Right lobe of liver (tissue), 6 donors: ENCODE data around the gene NKX3-2. TPM values are rescaled to one million over a fixed set of nuclear protein-coding genes. Genes with fewer than 3 reads are reported as not detected.

Source experiments
- ATAC-seq, 4 donors: fragments of 200-7000 bp; cut with Tn5 transposase; one replicate each; pipeline ENCODE4 v1.9.1; 2020; ENCODE audit warnings: mild to moderate bottlenecking in 4 of 4, moderate library complexity in 4 of 4
- DNase-seq, 3 donors: peaks; one replicate each; pipeline ENCODE4 v3.0.0-alpha.2; 2020
- H3K27ac ChIP-seq, 3 donors: fragments of 200-600 bp; one replicate each; pipeline ENCODE4 v1.8.0; 2022
- H3K27me3 ChIP-seq, 2 donors: fragments of 200-600 bp; one replicate each; pipeline ENCODE4 v1.8.0; 2022
- H3K36me3 ChIP-seq, 4 donors: fragments of 200-600 bp; sonication (generic) in 1 of 4; one replicate each; pipeline versions ENCODE4 v1.5.1 to v1.8.0; 2017 to 2022; ENCODE audit warnings: control low read depth in 1 of 4
- H3K4me1 ChIP-seq, 4 donors: fragments of 200-600 bp; sonication (generic) in 1 of 4; one replicate each; pipeline versions ENCODE4 v1.5.1 to v1.8.0; 2017 to 2022; ENCODE audit warnings: control low read depth in 1 of 4
- H3K4me3 ChIP-seq, 3 donors: fragments of 200-600 bp; one replicate each; pipeline ENCODE4 v1.8.0; 2022
- H3K9me3 ChIP-seq, 4 donors: fragments of 200-600 bp; sonication (generic) in 1 of 4; one replicate each; pipeline versions ENCODE4 v1.5.1 to v1.8.0; 2017 to 2022; ENCODE audit warnings: control low read depth in 1 of 4
- POLR2A ChIP-seq: fragments of 450-650 bp; IDR thresholded peaks from one replicate; pipeline ENCODE4 v1.6.1; 2017; ENCODE audit warnings: antibody characterized with exemption, mild to moderate bottlenecking
- WGBS: methylation state at CpG from one replicate; pipeline ENCODE4 v1.1.6; 2018; ENCODE audit warnings: low coverage, low lambda C conversion rate; ENCODE audit not compliant: insufficient coverage; ENCODE audit errors: missing lambda C conversion rate; 5-methylcytosine and 5-hydroxymethylcytosine counted together
- intact Hi-C, 2 donors: fragments of 100-400 bp; cut with DNase I; formaldehyde crosslinking; loops; one replicate each; pipeline versions ENCODE4 v1.11.2 to v1.14.1; 2022
- total RNA-seq, 6 experiments: library from RNA; depleted of rRNA in 2 of 6; stranded (reverse); fragments of >200 nt in 2 of 6; fragmentation: NEBNext Ultra II Directional in 3 of 6; extraction: Animal tissue kit (Norgen Biotek cat#: 25700) in 3 of 6; gene quantifications; one replicate each; pipeline versions ENCODE4 v1.1.0 to v1.2.4, GENCODE V29; 2016 to 2023
- TF ChIP-seq, protein P1 (sequence below), 4 donors: fragments of 200-600 bp in 3 of 4; fragments of 450-650 bp in 1 of 4; IDR thresholded peaks; one replicate each; pipeline versions ENCODE4 v1.5.1 to v1.8.0; 2016 to 2022; ENCODE audit warnings: antibody characterized with exemption in 4 of 4, mild to moderate bottlenecking in 2 of 4
- donor health status: DM: no; HTN: yes; CAD: no.
- donor health status: DM: no; HTN: no; CAD: no.
- donor health status: DM: no; HTN: no; CAD: no.
- donor health status: DM: no; HTN: yes; CAD: no.
- donor health status: DM: no; HTN: yes; CAD: no.

NKX3-2 gene
- total RNA-seq, 6 experiments from 2014 or later, result not detected

DNA sequence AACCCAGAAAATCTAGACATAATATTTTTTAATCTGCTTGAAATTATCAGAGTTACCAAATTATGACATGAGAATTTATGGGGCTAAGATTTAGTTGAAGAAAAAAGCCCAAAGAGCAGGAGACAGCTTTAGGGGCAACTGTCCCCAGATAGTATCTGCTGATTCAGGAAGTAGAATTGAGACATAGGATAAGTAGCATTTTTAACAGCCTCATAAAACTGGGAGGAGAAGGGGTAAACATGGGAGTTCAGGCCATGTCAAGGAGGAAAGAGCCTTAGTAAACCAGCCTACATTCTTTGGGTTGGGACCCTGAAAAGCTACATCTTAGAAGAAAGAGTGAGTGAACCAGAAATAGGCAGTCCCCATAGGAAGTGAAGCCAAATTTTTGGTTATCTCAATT lies 50.5 kb downstream of the NKX3-2 start:
- ATAC-seq, result no peak
- Histone ChIP-seq H3K4me1 (no peaks in the 10 kb centered on the region), H3K27me3 (no peaks in the 10 kb centered on the region), H3K36me3 (no peaks in the 10 kb centered on the region), H3K27ac (no peak overlapping the region), H3K4me3 (no peak overlapping the region), H3K9me3 (no peaks in the 10 kb centered on the region)
- TF ChIP-seq POLR2A, result no peak
- TF ChIP-seq, protein P1, sequence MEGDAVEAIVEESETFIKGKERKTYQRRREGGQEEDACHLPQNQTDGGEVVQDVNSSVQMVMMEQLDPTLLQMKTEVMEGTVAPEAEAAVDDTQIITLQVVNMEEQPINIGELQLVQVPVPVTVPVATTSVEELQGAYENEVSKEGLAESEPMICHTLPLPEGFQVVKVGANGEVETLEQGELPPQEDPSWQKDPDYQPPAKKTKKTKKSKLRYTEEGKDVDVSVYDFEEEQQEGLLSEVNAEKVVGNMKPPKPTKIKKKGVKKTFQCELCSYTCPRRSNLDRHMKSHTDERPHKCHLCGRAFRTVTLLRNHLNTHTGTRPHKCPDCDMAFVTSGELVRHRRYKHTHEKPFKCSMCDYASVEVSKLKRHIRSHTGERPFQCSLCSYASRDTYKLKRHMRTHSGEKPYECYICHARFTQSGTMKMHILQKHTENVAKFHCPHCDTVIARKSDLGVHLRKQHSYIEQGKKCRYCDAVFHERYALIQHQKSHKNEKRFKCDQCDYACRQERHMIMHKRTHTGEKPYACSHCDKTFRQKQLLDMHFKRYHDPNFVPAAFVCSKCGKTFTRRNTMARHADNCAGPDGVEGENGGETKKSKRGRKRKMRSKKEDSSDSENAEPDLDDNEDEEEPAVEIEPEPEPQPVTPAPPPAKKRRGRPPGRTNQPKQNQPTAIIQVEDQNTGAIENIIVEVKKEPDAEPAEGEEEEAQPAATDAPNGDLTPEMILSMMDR (IDR thresholded peaks at IDR 0.05), result no peak
- intact Hi-C loops, result no loop called here
- no peak for DNase-seq

- TF ChIP-seq, protein P1 (IDR thresholded peaks at IDR 0.05), result no peak
- no peak for TF ChIP-seq POLR2A
- no peaks in the 10 kb centered on the region for H3K36me3 ChIP-seq
- no peak overlapping the region for H3K27ac ChIP-seq
- WGBS, result 56% methylated on average over 3 of the region's 3 CpGs
- ATAC-seq, result no peak
- no peak for DNase-seq
- no peaks in the 10 kb centered on the region for H3K27me3 ChIP-seq
- H3K4me1 ChIP-seq, result no peaks in the 10 kb centered on the region
- no peak overlapping the region for H3K4me3 ChIP-seq
- no peaks in the 10 kb centered on the region for H3K9me3 ChIP-seq
- intact Hi-C loops, result no loop called here
These were observed 51.6 kb downstream of the NKX3-2 start for GRCh38 chr4:13492747-13493146.

Other genes with a start within 250 kb of the NKX3-2 start
- gene RAB28, start 60.2 kb downstream of the NKX3-2 start, total RNA-seq, result 1 to 10 TPM; 3.8 to 5.8 (median 5.1) TPM
- gene BOD1L1, start 83.2 kb upstream of the NKX3-2 start, total RNA-seq, result 10 to 100 TPM in 5 of 6 experiments, 1 to 10 TPM in 1; 8.7 to 13.8 (median 11.6) TPM